Keratinocyte (primary cell): ENCODE data around the gene SLC25A24. TPM values are rescaled to one million over a fixed set of nuclear protein-coding genes. Genes with fewer than 3 reads are reported as not detected.
A peak's percentile ranks its signal among the peaks of the same experiment; 100 is the strongest.

Source experiments
- DNase-seq: peaks from one replicate; pipeline ENCODE4 v3.0.0-alpha.2; 2011; ENCODE audit warnings: low read depth, missing footprints, low spot score
- FAIRE-seq: peaks from 2 replicates; lab custom pipeline; 2011; peaks lifted over from hg19 to GRCh38; lab: Jason Lieb, UNC
- H2AFZ ChIP-seq: 2 replicates; pipeline ENCODE4 v1.6.0; 2012; ENCODE audit warnings: low read length, control low read depth, inconsistent platforms; ENCODE audit not compliant: control insufficient read depth
- H3K27ac ChIP-seq: 2 replicates; pipeline ENCODE4 v1.5.1; 2011; ENCODE audit warnings: low read length; ENCODE audit not compliant: control insufficient read depth, insufficient read depth
- H3K27me3 ChIP-seq: 3 replicates; pipeline ENCODE4 v1.6.0; 2011; ENCODE audit warnings: low read length; ENCODE audit not compliant: control insufficient read depth, insufficient read depth; ENCODE audit errors: extremely low read depth
- H3K36me3 ChIP-seq, 2 experiments: 2 replicates in 1 of 2; 3 replicates in 1 of 2; pipeline ENCODE4 v1.5.1; 2011; ENCODE audit warnings: low read length in 2 of 2, mild to moderate bottlenecking in 1 of 2; ENCODE audit not compliant: control insufficient read depth in 2 of 2, insufficient read depth in 2 of 2; ENCODE audit errors: extremely low read depth in 1 of 2
- H3K4me1 ChIP-seq: 3 replicates; pipeline ENCODE4 v1.5.1; 2011; ENCODE audit warnings: low read length; ENCODE audit not compliant: control insufficient read depth, insufficient read depth; ENCODE audit errors: extremely low read depth
- H3K4me2 ChIP-seq: 3 replicates; pipeline ENCODE4 v1.6.0; 2011; ENCODE audit warnings: low read depth, low read length; ENCODE audit not compliant: control insufficient read depth, insufficient read depth; ENCODE audit errors: extremely low read depth
- H3K4me3 ChIP-seq, 3 experiments: fragments of 200-600 bp in 1 of 3; sonication (generic) in 1 of 3; 2 replicates in 2 of 3; 3 replicates in 1 of 3; pipeline ENCODE4 v1.5.1; 2011 to 2016; ENCODE audit warnings: low read length in 3 of 3, mild to moderate bottlenecking in 3 of 3, control low read depth in 2 of 3, inconsistent platforms in 1 of 3, low read depth in 1 of 3, mixed read lengths in 1 of 3, mixed run types in 1 of 3, moderate library complexity in 1 of 3; ENCODE audit not compliant: control insufficient read depth in 2 of 3, insufficient read depth in 2 of 3; ENCODE audit errors: extremely low read depth in 1 of 3
- H3K79me2 ChIP-seq: 2 replicates; pipeline ENCODE4 v1.6.0; 2012; ENCODE audit warnings: low read length; ENCODE audit not compliant: control insufficient read depth, insufficient read depth
- H3K9ac ChIP-seq: 3 replicates; pipeline ENCODE4 v1.6.0; 2011; ENCODE audit warnings: low read length; ENCODE audit not compliant: control insufficient read depth, insufficient read depth; ENCODE audit errors: extremely low read depth
- H3K9me1 ChIP-seq: 3 replicates; pipeline ENCODE4 v1.6.0; 2011; ENCODE audit warnings: low read length; ENCODE audit not compliant: control insufficient read depth, insufficient read depth; ENCODE audit errors: extremely low read depth
- H3K9me3 ChIP-seq: 2 replicates; pipeline ENCODE4 v1.5.1; 2012; ENCODE audit warnings: low read depth, low read length; ENCODE audit not compliant: control insufficient read depth
- H4K20me1 ChIP-seq: 3 replicates; pipeline ENCODE4 v1.6.0; 2011; ENCODE audit warnings: low read length; ENCODE audit not compliant: control insufficient read depth, insufficient read depth; ENCODE audit errors: extremely low read depth
- EZH2 ChIP-seq: IDR thresholded peaks from one replicate; pipeline ENCODE4 v1.6.1; 2012; ENCODE audit warnings: inconsistent platforms, mild to moderate bottlenecking, low read length, moderate library complexity
- dilution Hi-C: fragments of 300-500 bp; cut with MboI; formaldehyde crosslinking; loops from one replicate; pipeline ENCODE4 v1.7.0; 2020; ENCODE audit warnings: low sequenced_read_pairs; ENCODE audit not compliant: extremely low pct_ligation_motif_present
- polyA plus RNA-seq, 5 experiments: library from polyadenylated mRNA; depleted of rRNA in 3 of 5; stranded (reverse) in 3 of 5; stranded (forward) in 1 of 5; unstranded in 1 of 5; fragments of >200 nt; gene quantifications; 1 replicate in 1 of 5; 2 replicates in 3 of 5; 3 replicates in 1 of 5; pipeline versions ENCODE4 v1.2.1 to v1.2.3, GENCODE V29; 2011 to 2012; ENCODE audit warnings: missing spikeins in 2 of 5, low read depth in 1 of 5, low replicate concordance in 1 of 5
- TF ChIP-seq, protein P1 (sequence below), 3 experiments: IDR thresholded peaks in 1 of 3; conservative IDR thresholded peaks in 1 of 3; optimal IDR thresholded peaks in 1 of 3; 2 replicates in 2 of 3; 3 replicates in 1 of 3; pipeline versions ENCODE3 to v1.5.1; 2011; ENCODE audit warnings: low read length in 3 of 3, mild to moderate bottlenecking in 3 of 3, moderate library complexity in 2 of 3, control low read depth in 1 of 3, inconsistent platforms in 1 of 3; ENCODE audit not compliant: insufficient read depth in 2 of 3; ENCODE audit errors: extremely low read depth in 1 of 3

SLC25A24 gene
- polyA plus RNA-seq, 1 donor (not counting 4 experiments of a cell fraction or from before 2014, with no cell fraction given) = 58.9 TPM

DNA sequence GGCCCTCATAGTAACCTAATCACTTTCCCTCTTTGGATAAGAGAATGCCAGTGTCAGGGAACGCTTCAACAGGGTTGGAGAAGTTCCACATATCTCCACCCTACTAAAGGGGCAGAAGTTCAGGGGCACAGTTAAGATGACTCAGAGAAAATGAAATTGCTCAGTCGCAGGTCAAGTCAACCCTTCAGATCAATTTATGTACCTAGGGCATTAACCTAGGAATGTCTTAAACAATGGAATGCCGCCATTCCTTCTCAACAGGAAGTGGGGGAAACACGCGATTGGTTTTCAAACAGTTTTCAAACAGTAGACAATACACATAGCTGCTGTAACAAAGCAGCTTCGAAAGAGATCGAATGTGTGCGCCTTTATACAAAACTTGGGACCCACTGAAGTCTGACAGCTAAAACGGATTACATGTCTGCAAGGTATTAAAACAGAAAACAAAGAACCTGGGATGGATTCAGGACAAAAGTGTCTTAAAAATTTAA is 897 bp downstream of the SLC25A24 start:
- dilution Hi-C loops = no loop called here

DNA sequence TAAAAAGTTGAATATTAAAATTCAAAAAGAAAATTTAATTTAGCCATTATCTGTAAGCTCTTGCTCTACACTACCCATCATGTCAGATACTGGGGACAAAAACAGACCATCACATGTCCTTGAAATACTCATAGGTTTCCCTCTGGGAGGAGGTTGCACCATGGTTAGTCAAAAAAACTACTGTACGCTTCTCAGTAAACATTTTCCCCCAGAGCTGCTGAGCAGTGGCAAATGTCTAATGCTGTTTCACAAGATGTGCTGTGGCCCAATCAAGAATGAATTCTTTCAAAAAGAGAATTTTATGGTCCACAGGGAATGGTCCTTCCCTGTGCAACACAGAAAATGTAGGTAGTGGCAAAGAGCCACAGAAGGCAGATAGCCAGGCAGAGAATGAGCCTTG is 6.1 kb downstream of the SLC25A24 start:
- peaks cover 90% of the 10 kb centered on the region for H3K79me2 ChIP-seq
- dilution Hi-C loops = no loop called here
- H4K20me1 ChIP-seq = no peaks in the 10 kb centered on the region
- H3K27ac ChIP-seq = no peak overlapping the region
- DNase-seq (no peak), FAIRE-seq (no peak)
- H3K36me3 ChIP-seq = peaks cover 2 to 11% of the 10 kb centered on the region in 2 experiments
- H3K27me3 ChIP-seq = no peaks in the 10 kb centered on the region
- no peak overlapping the region for H2AFZ ChIP-seq
- H3K9me3 ChIP-seq = no peaks in the 10 kb centered on the region
- peaks cover 7% of the 10 kb centered on the region for H3K4me1 ChIP-seq
- no peak overlapping the region for H3K4me2 ChIP-seq
- no peak overlapping the region for H3K9ac ChIP-seq
- no peaks in the 10 kb centered on the region for H3K9me1 ChIP-seq
- no peak for TF ChIP-seq EZH2
- no peak overlapping the region for H3K4me3 ChIP-seq

More for the DNA sequence above, 897 bp downstream of the SLC25A24 start:
- no peaks in the 10 kb centered on the region for H3K9me1 ChIP-seq
- peak overlapping the region; percentile 87 for H3K9ac ChIP-seq
- H3K79me2 ChIP-seq = peaks cover 57% of the 10 kb centered on the region
- H3K9me3 ChIP-seq = no peaks in the 10 kb centered on the region
- TF ChIP-seq, protein P1, sequence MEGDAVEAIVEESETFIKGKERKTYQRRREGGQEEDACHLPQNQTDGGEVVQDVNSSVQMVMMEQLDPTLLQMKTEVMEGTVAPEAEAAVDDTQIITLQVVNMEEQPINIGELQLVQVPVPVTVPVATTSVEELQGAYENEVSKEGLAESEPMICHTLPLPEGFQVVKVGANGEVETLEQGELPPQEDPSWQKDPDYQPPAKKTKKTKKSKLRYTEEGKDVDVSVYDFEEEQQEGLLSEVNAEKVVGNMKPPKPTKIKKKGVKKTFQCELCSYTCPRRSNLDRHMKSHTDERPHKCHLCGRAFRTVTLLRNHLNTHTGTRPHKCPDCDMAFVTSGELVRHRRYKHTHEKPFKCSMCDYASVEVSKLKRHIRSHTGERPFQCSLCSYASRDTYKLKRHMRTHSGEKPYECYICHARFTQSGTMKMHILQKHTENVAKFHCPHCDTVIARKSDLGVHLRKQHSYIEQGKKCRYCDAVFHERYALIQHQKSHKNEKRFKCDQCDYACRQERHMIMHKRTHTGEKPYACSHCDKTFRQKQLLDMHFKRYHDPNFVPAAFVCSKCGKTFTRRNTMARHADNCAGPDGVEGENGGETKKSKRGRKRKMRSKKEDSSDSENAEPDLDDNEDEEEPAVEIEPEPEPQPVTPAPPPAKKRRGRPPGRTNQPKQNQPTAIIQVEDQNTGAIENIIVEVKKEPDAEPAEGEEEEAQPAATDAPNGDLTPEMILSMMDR (optimal IDR thresholded peaks at IDR 0.05 in 1 of 3, IDR thresholded peaks at IDR 0.05 in 1 of 3, conservative IDR thresholded peaks at IDR 0.05 in 1 of 3; ENCODE audit: extremely low read depth in 1 of 3, insufficient read depth in 2 of 3, low read length in 3 of 3) = no peak
- no peak for TF ChIP-seq EZH2
- FAIRE-seq = peak; percentile 74
- no peaks in the 10 kb centered on the region for H4K20me1 ChIP-seq
- H2AFZ ChIP-seq = peak overlapping the region; percentile 93
- H3K27ac ChIP-seq = peak overlapping the region; percentile 38
- peaks cover 10% of the 10 kb centered on the region for H3K4me1 ChIP-seq
- H3K4me2 ChIP-seq = peak overlapping the region; percentile 82
- H3K27me3 ChIP-seq = no peaks in the 10 kb centered on the region
- DNase-seq = no peak
- peaks cover 2 to 11% of the 10 kb centered on the region in 2 experiments for H3K36me3 ChIP-seq
- peak overlapping the region; percentile 74 to 97 (median 77) for H3K4me3 ChIP-seq

DNA sequence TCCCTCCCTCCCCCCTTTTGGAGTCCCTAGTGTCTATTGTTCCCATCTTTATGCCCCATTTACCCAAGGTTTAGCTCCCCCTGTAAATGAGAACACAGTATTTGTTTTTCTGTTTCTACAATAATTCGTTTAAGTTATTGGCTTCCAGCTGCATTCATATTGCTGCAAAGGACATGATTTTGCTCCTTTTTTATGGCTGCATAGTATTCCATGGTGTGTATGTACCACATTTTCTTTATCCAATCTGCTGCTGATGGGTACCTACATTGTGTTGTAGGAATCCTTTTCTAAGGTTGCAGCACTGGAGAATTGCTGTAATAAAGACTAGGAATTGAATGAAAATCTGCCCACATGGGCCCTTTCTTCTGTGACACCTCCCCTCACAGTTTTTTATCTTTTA is 6.8 kb downstream of the SLC25A24 start:
- DNase-seq = no peak

More for the DNA sequence above, 6.8 kb downstream of the SLC25A24 start:
- no peak overlapping the region for H3K9ac ChIP-seq
- H3K4me2 ChIP-seq = no peak overlapping the region
- dilution Hi-C loops = no loop called here
- H3K9me1 ChIP-seq = no peaks in the 10 kb centered on the region
- H3K9me3 ChIP-seq = no peaks in the 10 kb centered on the region
- H4K20me1 ChIP-seq = no peaks in the 10 kb centered on the region
- H2AFZ ChIP-seq = no peak overlapping the region
- H3K36me3 ChIP-seq = peaks cover 2 to 11% of the 10 kb centered on the region in 2 experiments
- peaks cover 90% of the 10 kb centered on the region for H3K79me2 ChIP-seq
- H3K4me1 ChIP-seq = peaks cover 5% of the 10 kb centered on the region
- FAIRE-seq = no peak
- H3K4me3 ChIP-seq = no peak overlapping the region
- TF ChIP-seq, protein P1 (optimal IDR thresholded peaks at IDR 0.05 in 1 of 3, IDR thresholded peaks at IDR 0.05 in 1 of 3, conservative IDR thresholded peaks at IDR 0.05 in 1 of 3; ENCODE audit: extremely low read depth in 1 of 3, insufficient read depth in 2 of 3, low read length in 3 of 3) = no peak
- no peak for TF ChIP-seq EZH2
- no peak overlapping the region for H3K27ac ChIP-seq
- H3K27me3 ChIP-seq = no peaks in the 10 kb centered on the region
